OCI-LY7 (cell line): ENCODE results near the gene SMO. TPM values are rescaled to one million over a fixed set of nuclear protein-coding genes. Genes with fewer than 3 reads are reported as not detected.
"Not testable (repeated sequence)": the region's sequence is repeated elsewhere in the genome, so short reads cannot be mapped to it uniquely, and the experiment has no call there.

ENCODE experiments used
- BruUV-seq: library from RNA; stranded (reverse); fragments of 400-500 nt; replicated peaks from 2 replicates; lab custom pipeline; 2021; lab: Mats Ljungman, UMichigan
- CTCF ChIA-PET: fragments of 300-600 bp; sonication (Branson Sonifier 250); formaldehyde crosslinking; loops from one replicate; lab custom pipeline; 2022; ENCODE audit warnings: antibody characterized with exemption; ENCODE audit not compliant: unreplicated experiment; lab: Charles Lee
- POLR2A ChIA-PET: fragments of 300-600 bp; sonication (Branson Sonifier 250); formaldehyde crosslinking; loops from one replicate; lab custom pipeline; 2022; ENCODE audit warnings: antibody characterized with exemption; lab: Charles Lee
- DNase-seq: peaks from one replicate; pipeline ENCODE4 v3.0.0-alpha.2; 2015; ENCODE audit warnings: low spot score
- H2AFZ ChIP-seq: fragments of 200-600 bp; sonication (generic), shearing (Covaris generic); 2 replicates; pipeline ENCODE4 v1.6.1; 2014; ENCODE audit warnings: mild to moderate bottlenecking, antibody characterized with exemption, low read length, moderate library complexity
- H3K27ac ChIP-seq: fragments of 200-600 bp; sonication (generic); 2 replicates; pipeline ENCODE4 v1.5.1; 2014; ENCODE audit warnings: mixed run types, low read depth, mild to moderate bottlenecking, moderate library complexity, low read length, inconsistent platforms; ENCODE audit not compliant: poor library complexity, severe bottlenecking
- H3K36me3 ChIP-seq: fragments of 200-600 bp; sonication (generic); 2 replicates; pipeline ENCODE4 v1.6.1; 2014; ENCODE audit warnings: mild to moderate bottlenecking, antibody characterized with exemption, low read length, moderate library complexity, mixed read lengths; ENCODE audit not compliant: insufficient read depth
- H3K4me1 ChIP-seq: fragments of 200-600 bp; sonication (generic); 2 replicates; pipeline ENCODE4 v1.5.1; 2014; ENCODE audit warnings: mild to moderate bottlenecking, low read length; ENCODE audit not compliant: insufficient read depth, poor library complexity, severe bottlenecking
- H3K4me2 ChIP-seq: fragments of 200-600 bp; sonication (generic); 2 replicates; pipeline ENCODE4 v1.6.1; 2014; ENCODE audit warnings: mild to moderate bottlenecking, low read length
- H3K4me3 ChIP-seq: fragments of 200-600 bp; sonication (generic); 2 replicates; pipeline ENCODE4 v1.5.1; 2014; ENCODE audit warnings: mild to moderate bottlenecking, low read depth, low read length; ENCODE audit not compliant: poor library complexity, severe bottlenecking
- H3K79me2 ChIP-seq: fragments of 200-600 bp; sonication (generic); 2 replicates; pipeline ENCODE4 v1.6.1; 2016; ENCODE audit warnings: low read depth, mild to moderate bottlenecking, low read length, moderate library complexity, mixed read lengths; ENCODE audit not compliant: insufficient read depth
- H3K9me2 ChIP-seq: fragments of 200-600 bp; sonication (generic); 2 replicates; pipeline ENCODE4 v1.6.1; 2016; ENCODE audit warnings: mild to moderate bottlenecking, low read length, mixed read lengths; ENCODE audit not compliant: insufficient read depth
- H3K9me3 ChIP-seq: fragments of 200-600 bp; sonication (generic); 2 replicates; pipeline ENCODE4 v1.6.1; 2014; ENCODE audit warnings: mild to moderate bottlenecking, mixed run types, low read length, mixed read lengths
- H4K20me1 ChIP-seq: fragments of 200-600 bp; sonication (generic); 2 replicates; pipeline ENCODE4 v1.6.1; 2014; ENCODE audit warnings: mild to moderate bottlenecking, antibody characterized with exemption, low read length, moderate library complexity, mixed read lengths; ENCODE audit not compliant: insufficient read depth
- EZH2phosphoT487 ChIP-seq: fragments of 200-600 bp; sonication (generic); IDR thresholded peaks from 2 replicates; pipeline ENCODE4 v1.6.1; 2018; ENCODE audit warnings: low read depth, borderline replicate concordance, mild to moderate bottlenecking, mixed run types, antibody characterized with exemption, low read length, moderate library complexity, mixed read lengths
- intact Hi-C: fragments of 100-400 bp; cut with micrococcal nuclease; formaldehyde crosslinking; loops from one replicate; pipeline ENCODE4 v1.10.0; 2022; ENCODE audit not compliant: unreplicated experiment
- total RNA-seq, 2 experiments: library from RNA; depleted of rRNA in 1 of 2; stranded (reverse); fragments of >200 nt in 1 of 2; shearing (Covaris generic) in 1 of 2; gene quantifications; 2 replicates each; pipeline ENCODE4 v1.2.3, GENCODE V29; 2014 to 2022
- TF ChIP-seq, protein P1 (sequence below): fragments of 200-600 bp; sonication (generic); conservative IDR thresholded peaks from 2 replicates; pipeline ENCODE4 v1.5.1; 2014; ENCODE audit warnings: mild to moderate bottlenecking, antibody characterized with exemption, low read length, moderate library complexity, mixed read lengths

SMO gene
- total RNA-seq, 2 experiments from 2014 or later, result 0.17 to 0.25 TPM

- Histone ChIP-seq H3K4me1 (no peaks in the 10 kb centered on the region), H3K79me2 (no peaks in the 10 kb centered on the region), H3K27ac (no peak overlapping the region), H4K20me1 (no peaks in the 10 kb centered on the region; the same call in 1 of the 2 replicates), H2AFZ (no peak overlapping the region), H3K9me3 (no peaks in the 10 kb centered on the region), H3K4me3 (no peak overlapping the region), H3K4me2 (no peak overlapping the region), H3K9me2 (no peaks in the 10 kb centered on the region), H3K36me3 (no peaks in the 10 kb centered on the region)
- BruUV-seq, result no TSS peak
- POLR2A ChIA-PET, result interaction anchor here (0.6 to 0.7 kb wide), 2 partner anchors 9 to 373 kb away, joined by 3 to 4 read pairs; no protein-coding TSS in a partner anchor
- CTCF ChIA-PET, result no interaction called here
- TF ChIP-seq, protein P1, sequence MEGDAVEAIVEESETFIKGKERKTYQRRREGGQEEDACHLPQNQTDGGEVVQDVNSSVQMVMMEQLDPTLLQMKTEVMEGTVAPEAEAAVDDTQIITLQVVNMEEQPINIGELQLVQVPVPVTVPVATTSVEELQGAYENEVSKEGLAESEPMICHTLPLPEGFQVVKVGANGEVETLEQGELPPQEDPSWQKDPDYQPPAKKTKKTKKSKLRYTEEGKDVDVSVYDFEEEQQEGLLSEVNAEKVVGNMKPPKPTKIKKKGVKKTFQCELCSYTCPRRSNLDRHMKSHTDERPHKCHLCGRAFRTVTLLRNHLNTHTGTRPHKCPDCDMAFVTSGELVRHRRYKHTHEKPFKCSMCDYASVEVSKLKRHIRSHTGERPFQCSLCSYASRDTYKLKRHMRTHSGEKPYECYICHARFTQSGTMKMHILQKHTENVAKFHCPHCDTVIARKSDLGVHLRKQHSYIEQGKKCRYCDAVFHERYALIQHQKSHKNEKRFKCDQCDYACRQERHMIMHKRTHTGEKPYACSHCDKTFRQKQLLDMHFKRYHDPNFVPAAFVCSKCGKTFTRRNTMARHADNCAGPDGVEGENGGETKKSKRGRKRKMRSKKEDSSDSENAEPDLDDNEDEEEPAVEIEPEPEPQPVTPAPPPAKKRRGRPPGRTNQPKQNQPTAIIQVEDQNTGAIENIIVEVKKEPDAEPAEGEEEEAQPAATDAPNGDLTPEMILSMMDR, result no peak
- no peak for DNase-seq
- intact Hi-C loops, result no loop called here
Measured at GRCh38 chr7:129247087-129247486, 58.7 kb downstream of the SMO start.

GRCh38 chr7:129252128-129252527, 63.7 kb downstream of the SMO start:
- POLR2A ChIA-PET, result no interaction called here
- intact Hi-C loops, result no loop called here
- no peak overlapping the region for H3K27ac ChIP-seq
- H3K79me2 ChIP-seq, result no peaks in the 10 kb centered on the region
- H4K20me1 ChIP-seq, result no peaks in the 10 kb centered on the region; the same call in 1 of the 2 replicates
- no peaks in the 10 kb centered on the region for H3K36me3 ChIP-seq
- H3K9me3 ChIP-seq, result no peaks in the 10 kb centered on the region
- DNase-seq, result no peak
- no peaks in the 10 kb centered on the region for H3K9me2 ChIP-seq
- no peak overlapping the region for H3K4me2 ChIP-seq
- H3K4me3 ChIP-seq, result no peak overlapping the region
- no peak for TF ChIP-seq EZH2phosphoT487
- TF ChIP-seq, protein P1, result no peak
- H2AFZ ChIP-seq, result no peak overlapping the region
- BruUV-seq, result no TSS peak
- no peaks in the 10 kb centered on the region for H3K4me1 ChIP-seq
- CTCF ChIA-PET, result no interaction called here

GRCh38 chr7:129252603-129253002, 64.2 kb downstream of the SMO start:
- intact Hi-C loops, H3K27ac ChIP-seq, H3K4me2 ChIP-seq, DNase-seq, H3K4me1 ChIP-seq, H3K9me3 ChIP-seq, H2AFZ ChIP-seq, H4K20me1 ChIP-seq, H3K4me3 ChIP-seq, H3K36me3 ChIP-seq, BruUV-seq, H3K79me2 ChIP-seq, H3K9me2 ChIP-seq, CTCF ChIA-PET: not testable (repeated sequence)
- POLR2A ChIA-PET, result interaction anchor here (0.5 kb wide), 1 partner anchor 52 kb away, joined by 4 read pairs; no protein-coding TSS in a partner anchor
